H1 (cell line): ENCODE measurements around the gene KIF1B.

Experiments
- ATF3 ChIP-seq: IDR thresholded peaks from 2 replicates; pipeline ENCODE4 v1.6.1; 2011; ENCODE audit warnings: low read depth, mild to moderate bottlenecking, low read length; ENCODE audit not compliant: insufficient read depth
- CHD7 ChIP-seq: fragments of 300-600 bp; sonication (generic); IDR thresholded peaks from 2 replicates; pipeline ENCODE4 v1.7.1; 2012; ENCODE audit warnings: low read length, moderate library complexity, mild to moderate bottlenecking, inconsistent platforms; ENCODE audit not compliant: insufficient replicate concordance
- CTCF ChIP-seq, 3 experiments: IDR thresholded peaks; 1 replicate in 2 of 3; 2 replicates in 1 of 3; pipeline versions ENCODE4 v1.5.1 to v1.6.1; 2011; ENCODE audit warnings: low read length in 3 of 3, mild to moderate bottlenecking in 3 of 3, inconsistent platforms in 2 of 3, low read depth in 1 of 3, moderate library complexity in 1 of 3; ENCODE audit not compliant: insufficient read depth in 1 of 3; ENCODE audit errors: control extremely low read depth in 1 of 3
- EZH2 ChIP-seq: fragments of 200-600 bp; sonication (generic); IDR thresholded peaks from 2 replicates; pipeline ENCODE4 v1.7.1; 2012; ENCODE audit warnings: low read depth, mild to moderate bottlenecking, moderate library complexity, low read length, inconsistent platforms; ENCODE audit not compliant: severe bottlenecking
- POLR2A ChIP-seq, 2 experiments: IDR thresholded peaks; 1 replicate in 1 of 2; 2 replicates in 1 of 2; pipeline ENCODE4 v1.6.1; 2011; ENCODE audit warnings: low read depth in 2 of 2, low read length in 2 of 2, mild to moderate bottlenecking in 2 of 2; ENCODE audit errors: control extremely low read depth in 1 of 2
- RAD21 ChIP-seq, 2 experiments: IDR thresholded peaks in 1 of 2; conservative IDR thresholded peaks in 1 of 2; 2 replicates each; pipeline ENCODE4 v1.6.1; 2011; ENCODE audit warnings: low read depth in 2 of 2, low read length in 2 of 2, improper control_type of control experiment in 1 of 2, inconsistent platforms in 1 of 2, mild to moderate bottlenecking in 1 of 2, moderate library complexity in 1 of 2
- SP2 ChIP-seq: IDR thresholded peaks from 2 replicates; pipeline ENCODE4 v1.6.1; 2012; ENCODE audit warnings: mild to moderate bottlenecking, low read length, inconsistent platforms
- SRF ChIP-seq: IDR thresholded peaks from 2 replicates; pipeline ENCODE4 v1.6.1; 2011; ENCODE audit warnings: mild to moderate bottlenecking, low read depth, low read length, moderate library complexity
- TEAD4 ChIP-seq: IDR thresholded peaks from 2 replicates; pipeline ENCODE4 v1.6.1; 2012; ENCODE audit warnings: low read depth, low read length, inconsistent platforms, mixed read lengths

GRCh38 chr1:10271090-10271489 lies 60.7 kb downstream of the KIF1B start:
- no peak for TF ChIP-seq CHD7
- TF ChIP-seq RAD21 (IDR thresholded peaks at IDR 0.05 in 1 of 2, conservative IDR thresholded peaks at IDR 0.05 in 1 of 2; ENCODE audit: low read depth in 2 of 2, low read length in 2 of 2): no peak
- no peak for TF ChIP-seq SRF
- no peak for TF ChIP-seq SP2
- TF ChIP-seq CTCF (IDR thresholded peaks at IDR 0.05; ENCODE audit: control extremely low read depth in 1 of 3, insufficient read depth in 1 of 3, low read depth in 1 of 3, low read length in 3 of 3): no peak
- TF ChIP-seq ATF3: no peak
- TF ChIP-seq EZH2: no peak
- no peak for TF ChIP-seq POLR2A (IDR thresholded peaks at IDR 0.05; ENCODE audit: control extremely low read depth in 1 of 2, low read depth in 2 of 2, low read length in 2 of 2)
- TF ChIP-seq TEAD4: no peak
